Stimulated activated CD4-positive, alpha-beta T cell treated with anti-CD3 and anti-CD28 coated beads, Interleukin-2, amount 100 ng/mL, for 24 hours (primary cell): Measurements from ENCODE around the gene ACRV1.
A peak's percentile ranks its signal among the peaks of the same experiment; 100 is the strongest.

Experiments
- DNase-seq, 2 donors: peaks; one replicate each; pipeline ENCODE4 v3.0.0-alpha.2; 2020

Gene ACRV1

DNA sequence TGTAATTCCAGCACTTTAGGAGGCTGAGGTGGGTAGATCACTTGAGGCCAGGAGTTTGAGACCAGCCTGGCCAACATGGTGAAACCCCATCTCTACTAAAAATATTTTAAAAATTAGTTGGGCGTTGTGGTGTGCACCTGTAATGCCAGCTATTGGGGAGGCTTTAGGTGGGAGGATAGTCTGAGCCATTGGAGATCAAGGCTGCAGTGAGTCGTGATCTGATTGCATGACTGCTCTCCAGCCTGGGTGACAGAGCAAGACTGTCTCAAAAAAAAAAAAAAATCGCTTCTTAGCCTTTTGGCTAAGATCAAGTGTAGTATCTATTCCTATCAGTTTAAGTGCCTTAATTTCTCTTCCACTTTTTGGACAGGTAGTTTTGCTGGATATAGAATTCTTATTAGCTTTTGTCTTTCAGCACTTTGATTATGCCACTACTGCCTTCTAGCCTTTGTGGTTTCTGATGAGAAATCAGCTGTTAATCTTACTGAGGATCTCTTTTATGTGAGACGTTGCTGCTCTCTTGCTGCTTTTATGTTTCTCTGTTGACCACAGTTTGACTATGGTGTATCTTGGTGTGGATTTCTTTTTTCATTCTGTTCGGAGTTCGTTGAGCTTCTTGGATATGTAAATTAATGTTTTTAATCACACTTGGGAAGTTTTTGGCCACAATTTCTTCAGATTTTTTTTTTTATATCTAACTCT lies 31.0 kb downstream of the ACRV1 start:
- DNase-seq: no peak

DNA sequence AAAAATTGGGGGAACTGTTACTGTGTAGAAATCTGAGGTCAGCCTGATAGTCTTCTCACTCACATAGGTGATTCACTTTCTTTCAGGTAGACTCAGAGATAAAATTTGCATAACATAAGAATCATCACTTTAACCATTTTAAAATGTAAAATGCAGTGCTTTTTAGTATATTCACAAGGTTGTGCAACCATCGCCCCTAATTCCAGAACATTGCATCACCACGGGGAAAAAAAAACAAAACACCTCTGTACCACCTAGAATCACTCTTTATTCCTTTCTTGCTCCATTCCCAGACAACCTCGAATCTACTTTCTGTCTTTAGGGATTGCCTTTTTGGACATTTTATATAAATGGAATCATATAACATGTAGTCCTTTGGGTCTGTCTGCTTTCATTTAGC lies 34.8 kb downstream of the ACRV1 start:
- no peak for DNase-seq

DNA sequence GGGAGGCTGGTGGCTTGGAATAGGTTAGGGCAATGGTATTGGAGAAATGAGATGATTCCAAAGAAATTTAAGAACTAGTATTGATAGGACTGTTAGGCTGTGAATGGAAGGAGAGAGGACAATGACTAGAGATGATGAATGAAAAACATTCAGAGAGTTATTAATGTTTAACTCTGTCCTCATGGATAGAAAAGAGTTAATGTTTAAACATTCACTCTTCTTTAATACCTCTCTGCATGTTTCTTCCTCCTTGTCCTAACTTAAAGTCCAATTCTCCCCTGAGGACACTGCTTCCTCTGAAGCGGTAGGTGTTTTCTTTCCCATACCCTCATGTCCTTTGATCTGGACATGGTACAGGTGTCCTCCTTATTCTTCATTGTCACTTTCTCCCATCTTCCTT lies 42.3 kb downstream of the ACRV1 start:
- no peak for DNase-seq

- DNase-seq: no peak
Measured at GRCh38 chr11:125637840-125638239, 42.8 kb downstream of the ACRV1 start.

DNA sequence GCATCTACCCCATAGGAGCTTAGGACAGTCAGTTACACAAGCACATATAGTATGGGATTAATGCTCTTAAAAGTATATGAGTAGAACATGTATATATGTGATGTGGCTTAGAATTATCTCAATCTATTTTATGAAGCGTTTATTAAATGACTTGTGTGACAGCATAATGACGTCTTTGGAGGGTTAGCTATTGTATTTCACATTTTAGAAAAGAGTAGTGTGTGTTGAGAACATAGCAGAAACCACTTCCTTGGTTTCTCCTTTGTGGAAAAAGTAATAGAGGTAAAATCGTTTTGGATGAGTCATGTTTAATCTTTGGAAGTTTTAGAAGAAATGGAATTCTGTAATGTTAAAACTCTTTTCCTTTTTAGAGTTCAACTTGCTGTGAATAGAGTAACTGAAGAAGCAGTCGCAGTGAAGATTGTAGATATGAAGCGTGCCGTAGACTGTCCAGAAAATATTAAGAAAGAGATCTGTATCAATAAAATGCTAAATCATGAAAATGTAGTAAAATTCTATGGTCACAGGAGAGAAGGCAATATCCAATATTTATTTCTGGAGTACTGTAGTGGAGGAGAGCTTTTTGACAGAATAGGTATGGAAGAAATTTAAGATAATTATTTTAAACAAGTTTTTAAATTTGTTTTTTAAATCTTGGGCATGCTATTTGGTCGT lies 53.3 kb downstream of the ACRV1 start:
- DNase-seq: no peak

- DNase-seq: no peak
Measured at GRCh38 chr11:125626288-125626950, 54.2 kb downstream of the ACRV1 start.

DNA sequence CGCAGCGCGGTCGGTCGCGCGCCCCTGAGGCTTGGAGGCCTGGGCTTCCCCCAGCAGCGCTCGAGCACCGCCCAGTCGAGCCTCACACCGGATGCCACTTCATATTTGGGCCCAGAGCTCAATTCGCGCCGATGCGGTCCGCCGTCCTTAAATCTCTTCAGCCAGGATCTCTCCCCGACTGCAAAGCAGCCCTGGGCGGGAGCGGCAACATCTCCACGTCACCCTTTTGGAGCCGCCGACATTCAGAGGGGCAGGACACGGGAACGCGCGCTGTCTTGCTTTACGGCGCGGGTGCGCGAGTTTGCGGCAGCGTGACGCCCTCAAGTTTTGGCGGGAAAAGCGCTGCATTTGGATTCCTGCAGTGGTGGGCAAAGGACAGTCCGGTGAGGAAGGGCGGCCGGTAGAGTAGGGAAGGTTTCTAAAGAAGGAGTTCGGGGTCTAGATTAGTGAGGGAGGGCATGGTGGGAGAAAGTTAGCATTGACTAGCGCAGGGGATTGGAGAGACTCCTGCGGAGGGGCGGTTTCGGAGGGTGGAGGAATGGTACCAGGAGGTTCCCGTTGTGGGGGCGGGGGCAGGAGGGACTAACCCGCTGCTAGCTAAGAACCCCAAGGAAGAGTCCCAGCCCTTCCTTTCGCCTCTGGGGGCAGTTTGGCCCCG lies 54.9 kb downstream of the ACRV1 start:
- DNase-seq: peak; percentile 88 to 91

GRCh38 chr11:125625225-125625629 lies 55.4 kb downstream of the ACRV1 start:
- no peak for DNase-seq

GRCh38 chr11:125624756-125625213 lies 55.9 kb downstream of the ACRV1 start, which contains the start of gene CHEK1:
CHEK1 (plus strand) TSS chr11:125625163; CDS start chr11:125626769, 1,606 bp downstream.
- no peak for DNase-seq

- DNase-seq: no peak
Measured at GRCh38 chr11:125623064-125623463, 57.6 kb downstream of the ACRV1 start.

GRCh38 chr11:125621995-125622394 lies 58.7 kb downstream of the ACRV1 start:
- no peak for DNase-seq
